Effector memory CD8-positive, alpha-beta T cell (primary cell): Measurements from ENCODE around the gene CCDC70.
A peak's percentile ranks its signal among the peaks of the same experiment; 100 is the strongest.

Source experiments
- ATAC-seq: fragments of 150-1000 bp; cut with Tn5 transposase; replicated peaks from 2 replicates; pipeline ENCODE4 v1.10.0; 2021; ENCODE audit warnings: mild to moderate bottlenecking, moderate library complexity
- DNase-seq, 3 experiments: peaks; one replicate each; pipeline ENCODE4 v3.0.0; 2021
- H3K27ac Mint-ChIP-seq, 2 donors: one replicate each; pipeline ENCODE4 v1.8.0; 2022; ENCODE audit warnings: mild to moderate bottlenecking in 2 of 2, mixed read lengths in 2 of 2, moderate library complexity in 2 of 2
- H3K27me3 Mint-ChIP-seq, 2 donors: one replicate each; pipeline ENCODE4 v1.8.0; 2022; ENCODE audit warnings: mixed read lengths in 2 of 2
- H3K36me3 Mint-ChIP-seq: one replicate; pipeline ENCODE4 v1.8.0; 2022; ENCODE audit warnings: mild to moderate bottlenecking, moderate library complexity, mixed read lengths; ENCODE audit not compliant: insufficient read depth
- H3K4me1 Mint-ChIP-seq, 2 donors: one replicate each; pipeline ENCODE4 v1.8.0; 2022; ENCODE audit warnings: low read depth in 2 of 2, mixed read lengths in 2 of 2
- H3K4me3 Mint-ChIP-seq, 2 donors: one replicate each; pipeline ENCODE4 v1.8.0; 2022; ENCODE audit warnings: mild to moderate bottlenecking in 2 of 2, mixed read lengths in 2 of 2, moderate library complexity in 2 of 2
- H3K9me3 Mint-ChIP-seq, 2 donors: one replicate each; pipeline ENCODE4 v1.8.0; 2022; ENCODE audit warnings: mixed read lengths in 2 of 2
- total RNA-seq, 9 experiments: gene quantifications; one replicate each; lab custom pipeline; 2026; lab: John Stamatoyannopoulos, UW

Gene CCDC70
- 0 to 0.07 (median 0) reads per million in 9 experiments for total RNA-seq

- Mint-ChIP-seq H3K36me3 (no peaks in the 10 kb centered on the region), H3K4me1 (no peaks in the 10 kb centered on the region), H3K27ac (no peak within 1 kb of the TSS), H3K27me3 (peaks cover 0 to 12% of the 10 kb centered on the region in 2 donors), H3K4me3 (no peak within 1 kb of the TSS), H3K9me3 (no peaks in the 10 kb centered on the region)
- DNase-seq (no peak), ATAC-seq (no peak)
Measured at GRCh38 chr13:51861723-51862300, at the start of gene CCDC70. Gene CCDC70 (plus strand): TSS chr13:51861969. CDS start chr13:51865412, 3,443 bp downstream.

DNA sequence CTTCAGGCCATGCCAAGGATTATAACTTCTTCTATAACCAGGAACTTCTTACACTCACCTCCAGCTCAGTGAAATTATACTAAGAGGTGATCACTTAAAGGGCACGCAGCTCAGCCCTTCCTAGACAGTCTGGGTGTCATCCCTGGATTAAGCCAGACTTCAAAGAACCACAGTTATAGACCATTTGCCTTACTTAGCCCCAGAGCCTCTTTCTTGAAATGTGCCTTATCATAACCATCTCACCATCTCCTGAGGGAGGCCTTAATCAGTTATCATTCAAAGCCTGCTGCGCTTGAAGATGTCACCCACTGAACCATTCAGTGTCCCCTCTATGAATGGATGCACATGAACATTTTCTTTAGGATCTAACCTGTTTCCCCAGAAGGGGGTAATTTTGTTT is 47.7 kb upstream of the CCDC70 start:
- H3K4me1 Mint-ChIP-seq = peaks cover 9 to 20% of the 10 kb centered on the region in 2 donors
- no peaks in the 10 kb centered on the region for H3K36me3 Mint-ChIP-seq
- H3K27me3 Mint-ChIP-seq = peaks cover 0 to 10% of the 10 kb centered on the region in 2 donors
- DNase-seq (no peak), ATAC-seq (no peak)
- no peak overlapping the region for H3K27ac Mint-ChIP-seq
- no peaks in the 10 kb centered on the region for H3K9me3 Mint-ChIP-seq
- no peak overlapping the region for H3K4me3 Mint-ChIP-seq

DNA sequence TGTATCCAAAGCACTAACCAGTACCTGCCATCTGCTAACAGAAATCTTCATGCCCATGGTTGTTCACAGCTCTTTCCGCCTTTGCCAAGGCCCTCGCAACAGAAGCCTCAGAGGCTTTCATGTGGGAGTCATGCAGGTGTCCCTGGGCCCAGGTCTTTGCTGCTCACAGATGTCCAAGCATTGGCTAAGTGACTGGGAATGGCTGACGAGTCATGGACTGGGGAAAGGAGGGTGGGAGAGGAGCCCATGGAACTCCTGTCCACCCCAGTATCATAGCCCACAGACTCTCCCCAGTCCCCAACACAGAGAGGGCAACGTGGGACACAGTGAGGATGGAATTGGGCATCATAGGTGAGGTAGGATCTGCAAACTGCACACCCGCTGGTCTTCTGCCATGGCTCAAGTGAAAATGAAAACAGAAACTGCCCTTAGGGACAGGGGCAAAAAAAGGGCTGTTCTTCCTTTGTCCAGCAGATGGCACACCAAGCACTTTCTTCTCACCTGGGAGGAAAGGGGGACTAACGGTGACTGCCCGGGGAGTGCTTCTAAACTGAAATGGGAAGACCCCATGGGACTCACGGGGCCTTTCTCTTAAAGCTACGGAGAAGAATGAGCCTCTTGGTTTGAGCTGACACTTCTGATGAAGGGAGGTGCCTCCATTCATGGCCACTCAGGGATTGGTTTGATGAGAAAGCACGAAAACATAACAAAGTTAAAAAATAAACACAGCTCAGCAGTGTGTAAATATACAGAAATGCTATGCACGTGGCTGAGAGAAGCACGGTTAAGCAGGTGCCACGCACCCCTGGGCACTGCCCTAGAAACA is 46.7 kb upstream of the CCDC70 start:
- Mint-ChIP-seq H3K27ac (peak overlapping the region; percentile 61 to 80), H3K4me3 (peak overlapping the region; percentile 60 to 74), H3K36me3 (no peaks in the 10 kb centered on the region), H3K27me3 (peaks cover 0 to 10% of the 10 kb centered on the region in 2 donors), H3K9me3 (no peaks in the 10 kb centered on the region), H3K4me1 (peaks cover 13 to 28% of the 10 kb centered on the region in 2 donors)
- ATAC-seq = peak; percentile 93
- DNase-seq = peak; percentile 68 to 85 (median 76)

GRCh38 chr13:51815848-51816247 is 45.9 kb upstream of the CCDC70 start:
- ATAC-seq (no peak), DNase-seq (no peak)
- Mint-ChIP-seq H3K27ac (no peak overlapping the region), H3K36me3 (no peaks in the 10 kb centered on the region), H3K4me1 (peaks cover 19 to 36% of the 10 kb centered on the region in 2 donors), H3K27me3 (peaks cover 0 to 10% of the 10 kb centered on the region in 2 donors), H3K9me3 (no peaks in the 10 kb centered on the region), H3K4me3 (peak overlapping the region in 1 of 2 donors; percentile 74)

GRCh38 chr13:51816604-51817249 is 45.0 kb upstream of the CCDC70 start:
- Mint-ChIP-seq H3K27ac (peak overlapping the region in 1 of 2 donors; percentile 9), H3K36me3 (no peaks in the 10 kb centered on the region), H3K9me3 (no peaks in the 10 kb centered on the region), H3K4me3 (no peak overlapping the region), H3K27me3 (peaks cover 0 to 10% of the 10 kb centered on the region in 2 donors), H3K4me1 (peaks cover 25 to 45% of the 10 kb centered on the region in 2 donors)
- DNase-seq = no peak
- ATAC-seq = no peak

DNA sequence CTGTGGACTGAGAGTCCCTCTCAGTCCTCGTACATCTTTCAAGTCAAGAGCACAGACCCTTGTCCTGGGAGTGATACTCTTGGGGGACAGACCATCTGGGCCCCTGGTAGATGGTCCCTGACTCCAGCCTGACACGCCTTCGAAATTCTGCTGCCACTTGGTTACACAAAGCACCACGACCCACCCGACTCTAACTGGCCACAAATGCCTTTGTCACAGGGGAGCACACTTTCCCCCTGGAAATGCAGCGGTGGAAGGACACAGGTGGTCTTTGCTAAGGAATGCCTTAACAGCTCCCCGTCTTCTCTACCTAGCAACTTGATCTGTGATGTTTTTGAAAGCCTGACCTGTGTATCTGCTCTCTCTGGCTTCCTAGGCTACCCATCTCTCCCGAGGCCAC is 44.1 kb upstream of the CCDC70 start:
- no peaks in the 10 kb centered on the region for H3K9me3 Mint-ChIP-seq
- H3K4me3 Mint-ChIP-seq = peak overlapping the region in 1 of 2 donors; percentile 46
- ATAC-seq (no peak), DNase-seq (no peak)
- H3K4me1 Mint-ChIP-seq = peaks cover 35 to 55% of the 10 kb centered on the region in 2 donors
- H3K27me3 Mint-ChIP-seq = peaks cover 0 to 10% of the 10 kb centered on the region in 2 donors
- no peaks in the 10 kb centered on the region for H3K36me3 Mint-ChIP-seq
- peak overlapping the region; percentile 1 to 76 for H3K27ac Mint-ChIP-seq

- no peaks in the 10 kb centered on the region for H3K36me3 Mint-ChIP-seq
- no peak for ATAC-seq
- no peak for DNase-seq
- H3K4me1 Mint-ChIP-seq = peaks cover 41 to 57% of the 10 kb centered on the region in 2 donors
- H3K4me3 Mint-ChIP-seq = peak overlapping the region in 1 of 2 donors; percentile 46
- peak overlapping the region; percentile 1 to 76 for H3K27ac Mint-ChIP-seq
- peaks cover 0 to 10% of the 10 kb centered on the region in 2 donors for H3K27me3 Mint-ChIP-seq
- H3K9me3 Mint-ChIP-seq = no peaks in the 10 kb centered on the region
Measured at GRCh38 chr13:51818276-51818675, 43.5 kb upstream of the CCDC70 start.

DNA sequence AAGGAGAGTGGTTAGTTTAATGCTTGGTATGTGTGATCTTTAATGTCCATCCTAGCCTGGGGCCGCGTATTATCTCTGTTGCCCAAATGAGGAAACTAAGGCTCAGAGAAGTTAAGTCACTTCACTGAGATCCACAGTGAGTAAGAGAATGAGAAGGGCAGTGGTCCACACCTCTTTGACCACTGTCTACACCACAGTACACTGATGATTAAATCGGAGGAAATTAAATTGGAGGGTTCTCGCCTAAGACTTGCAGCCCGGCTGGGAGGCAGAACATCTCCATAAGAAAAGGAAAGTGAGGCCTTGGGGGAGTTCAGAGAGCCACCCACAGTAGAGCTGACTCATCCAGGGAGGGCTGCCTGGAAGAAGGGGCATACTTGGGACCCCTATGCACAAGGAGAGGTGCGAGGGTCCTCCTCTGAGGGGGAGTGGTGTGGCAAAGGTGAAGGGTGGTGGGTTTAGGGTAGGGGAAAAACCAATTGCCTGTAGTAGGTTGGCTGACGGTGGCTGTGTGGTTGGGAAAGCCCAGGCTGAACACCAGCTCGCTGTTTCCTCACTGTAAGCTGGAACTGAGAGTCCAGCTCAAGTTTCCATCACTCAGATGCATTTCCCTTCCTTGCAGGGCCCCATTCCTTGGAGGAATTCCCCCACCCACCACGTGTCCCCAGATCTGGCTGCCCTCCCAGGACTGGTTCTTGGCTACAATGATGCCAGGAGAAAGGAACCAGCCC is 42.8 kb upstream of the CCDC70 start:
- Mint-ChIP-seq H3K9me3 (no peaks in the 10 kb centered on the region), H3K4me1 (peaks cover 44 to 60% of the 10 kb centered on the region in 2 donors), H3K4me3 (peak overlapping the region in 1 of 2 donors; percentile 36), H3K27me3 (peaks cover 0 to 10% of the 10 kb centered on the region in 2 donors), H3K36me3 (no peaks in the 10 kb centered on the region), H3K27ac (peak overlapping the region; percentile 76 to 79)
- DNase-seq (no peak), ATAC-seq (no peak)

DNA sequence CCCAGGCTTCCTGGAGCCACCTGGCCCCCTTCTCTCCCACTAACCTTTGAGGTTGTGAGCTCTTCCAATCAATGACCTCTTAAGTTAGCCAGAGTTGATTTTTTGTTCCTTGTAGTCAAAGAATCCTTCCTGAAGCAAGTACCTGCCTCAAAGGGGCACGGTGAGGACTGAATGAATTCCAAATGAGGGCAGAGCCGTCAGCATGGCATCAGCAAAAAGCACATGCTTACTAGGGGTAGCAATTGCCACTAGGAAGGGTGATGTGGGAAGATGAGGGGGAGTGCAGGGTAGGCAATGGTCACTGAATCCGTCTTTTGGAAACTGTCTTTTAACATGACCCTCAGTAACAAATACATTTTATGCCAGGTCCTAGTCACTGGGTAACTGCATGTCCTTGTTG is 42.2 kb upstream of the CCDC70 start:
- H3K27me3 Mint-ChIP-seq = peaks cover 0 to 10% of the 10 kb centered on the region in 2 donors
- DNase-seq = no peak
- H3K4me1 Mint-ChIP-seq = peaks cover 48 to 66% of the 10 kb centered on the region in 2 donors
- no peaks in the 10 kb centered on the region for H3K9me3 Mint-ChIP-seq
- H3K36me3 Mint-ChIP-seq = no peaks in the 10 kb centered on the region
- H3K27ac Mint-ChIP-seq = peak overlapping the region; percentile 76 to 79
- no peak overlapping the region for H3K4me3 Mint-ChIP-seq
- no peak for ATAC-seq

- Mint-ChIP-seq H3K9me3 (no peaks in the 10 kb centered on the region), H3K4me1 (peaks cover 47 to 65% of the 10 kb centered on the region in 2 donors), H3K27ac (peak overlapping the region; percentile 79 to 88), H3K4me3 (no peak overlapping the region), H3K27me3 (peaks cover 0 to 10% of the 10 kb centered on the region in 2 donors), H3K36me3 (peaks cover 1% of the 10 kb centered on the region)
- DNase-seq (no peak), ATAC-seq (no peak)
Measured at GRCh38 chr13:51820016-51820597, 41.7 kb upstream of the CCDC70 start.

GRCh38 chr13:51821606-51822005 is 40.2 kb upstream of the CCDC70 start:
- Mint-ChIP-seq H3K36me3 (peaks cover 4% of the 10 kb centered on the region), H3K4me3 (peak overlapping the region; percentile 70), H3K27ac (peak overlapping the region; percentile 79 to 88), H3K4me1 (peaks cover 60 to 75% of the 10 kb centered on the region in 2 donors), H3K27me3 (peaks cover 0 to 6% of the 10 kb centered on the region in 2 donors), H3K9me3 (no peaks in the 10 kb centered on the region)
- ATAC-seq (peak; percentile 72), DNase-seq (peak in 2 of 3 experiments; percentile 23 to 26)

GRCh38 chr13:51822106-51822815 is 39.5 kb upstream of the CCDC70 start:
- no peaks in the 10 kb centered on the region for H3K9me3 Mint-ChIP-seq
- H3K27ac Mint-ChIP-seq = peak overlapping the region; percentile 79 to 88
- ATAC-seq (peak; percentile 41), DNase-seq (no peak)
- no peaks in the 10 kb centered on the region for H3K27me3 Mint-ChIP-seq
- peak overlapping the region; percentile 70 for H3K4me3 Mint-ChIP-seq
- peaks cover 64 to 82% of the 10 kb centered on the region in 2 donors for H3K4me1 Mint-ChIP-seq
- peaks cover 4% of the 10 kb centered on the region for H3K36me3 Mint-ChIP-seq
